ENCODE data around the gene SNAPIN. TPM values are rescaled to one million over a fixed set of nuclear protein-coding genes. Genes with fewer than 3 reads are reported as not detected.
A peak's percentile ranks its signal among the peaks of the same experiment; 100 is the strongest.
"Not testable (repeated sequence)": the region's sequence is repeated elsewhere in the genome, so short reads cannot be mapped to it uniquely, and the experiment has no call there.

The SNAPIN gene
- total RNA-seq, 1 experiment from 2014 or later: 78.5 TPM

DNA sequence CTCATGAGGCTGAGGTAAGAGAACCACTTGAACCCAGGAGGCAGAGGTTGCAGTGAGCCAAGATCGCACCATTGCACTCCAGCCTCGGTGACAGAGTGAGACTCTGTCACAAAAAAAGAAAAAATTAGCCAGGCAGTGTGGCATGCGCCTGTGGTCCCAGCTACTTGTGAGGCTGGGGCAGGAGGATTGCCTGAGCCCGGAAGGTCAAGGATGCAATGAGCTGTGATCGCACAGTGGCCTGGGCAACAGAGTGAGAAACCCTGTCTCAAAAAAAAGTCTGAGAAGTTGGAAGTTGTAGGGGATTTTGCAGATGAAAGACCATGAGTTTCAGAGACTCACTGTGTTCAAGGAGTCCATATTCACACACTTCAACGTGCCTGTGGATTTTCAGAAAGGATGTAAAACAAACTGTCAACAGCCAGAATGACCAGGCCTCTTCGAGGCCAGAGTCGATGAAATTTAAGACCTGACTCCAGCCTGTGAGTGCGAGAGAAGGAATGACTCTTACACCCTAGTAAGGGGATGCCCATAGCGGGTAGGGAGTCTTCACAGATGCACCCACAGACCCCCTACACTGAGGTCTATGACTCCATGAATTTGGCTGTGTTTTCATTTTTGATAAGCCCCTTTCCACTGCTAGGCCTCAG lies 33.4 kb upstream of the SNAPIN start:
- in situ Hi-C loops (cut with HindIII; ENCODE audit: low pct_unique_long_range_greater_than_20kb, low sequenced_read_pairs): no loop called here
- DNase-seq (ENCODE audit: low read depth): no peak

DNA sequence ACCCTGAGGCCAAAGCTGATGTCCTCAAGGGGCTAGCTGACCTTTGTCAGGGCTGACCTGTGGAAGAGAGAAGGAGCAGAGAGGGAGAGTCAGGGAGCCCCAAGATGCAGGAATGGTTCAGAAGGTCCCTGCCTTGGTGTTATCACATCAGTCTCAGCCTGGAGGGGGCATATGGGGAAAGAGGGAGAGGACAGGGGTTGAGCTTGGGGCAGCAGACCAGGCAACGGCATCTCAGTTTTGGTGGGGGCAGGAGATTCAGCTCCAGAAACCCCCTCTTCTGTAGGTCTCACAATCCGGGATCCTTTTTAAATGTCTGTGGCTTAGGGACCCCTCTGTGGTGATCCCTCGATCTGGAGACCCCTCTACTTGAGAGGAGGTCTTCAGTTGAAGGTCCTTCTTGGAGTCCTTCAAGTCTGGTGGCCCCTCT lies 32.0 kb upstream of the SNAPIN start:
- in situ Hi-C loops (cut with HindIII; ENCODE audit: low pct_unique_long_range_greater_than_20kb, low sequenced_read_pairs): no loop called here
- no peak for DNase-seq (ENCODE audit: low read depth)

DNA sequence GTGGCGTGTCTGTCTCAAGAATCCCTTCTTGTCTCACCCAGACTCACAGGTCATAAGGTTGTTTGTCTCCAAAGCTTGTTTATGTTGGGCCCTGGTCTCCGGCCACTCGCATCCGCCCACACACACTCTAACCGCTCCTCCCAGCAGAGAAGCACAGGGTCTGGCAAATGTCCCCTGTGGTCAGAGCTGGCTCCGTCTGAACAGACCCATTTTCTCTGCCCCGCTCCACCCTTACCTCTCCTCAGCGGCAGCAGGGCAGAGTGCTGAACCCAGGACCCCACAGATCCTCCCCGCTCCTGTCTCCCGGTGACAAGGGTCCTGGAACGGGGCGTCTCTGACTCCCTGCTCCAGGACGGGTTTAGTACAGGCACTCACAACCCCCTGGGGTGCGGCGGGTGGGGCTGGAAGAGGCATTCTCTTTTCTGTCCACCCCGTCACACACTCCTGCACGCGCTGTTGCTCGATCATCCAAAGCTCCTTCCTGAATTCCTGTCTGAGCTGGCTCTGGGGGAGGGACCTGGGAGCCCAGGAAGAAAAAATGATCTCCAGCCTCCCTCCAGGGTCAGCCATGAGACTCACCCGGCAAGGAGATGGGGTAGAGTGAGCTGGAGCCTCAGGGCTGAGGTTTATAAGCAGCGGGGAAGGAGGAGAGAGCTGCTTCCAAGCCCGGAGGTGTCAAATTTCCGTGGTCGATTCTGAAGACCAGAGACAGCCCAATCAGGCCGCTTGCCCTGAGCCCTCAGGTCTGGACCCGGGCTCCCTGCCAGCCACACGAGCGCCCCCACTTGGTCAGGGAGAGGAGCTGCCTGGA lies 31.4 kb upstream of the SNAPIN start, which contains the start of gene S100A13:
Gene S100A13, minus strand, starts transcription at position 602 of the 811 bp plus-strand sequence. CDS start 1,033 bp downstream, outside the sequence.
- in situ Hi-C loops (cut with HindIII; ENCODE audit: low pct_unique_long_range_greater_than_20kb, low sequenced_read_pairs): no loop called here
- DNase-seq (ENCODE audit: low read depth): peak; percentile 97

DNA sequence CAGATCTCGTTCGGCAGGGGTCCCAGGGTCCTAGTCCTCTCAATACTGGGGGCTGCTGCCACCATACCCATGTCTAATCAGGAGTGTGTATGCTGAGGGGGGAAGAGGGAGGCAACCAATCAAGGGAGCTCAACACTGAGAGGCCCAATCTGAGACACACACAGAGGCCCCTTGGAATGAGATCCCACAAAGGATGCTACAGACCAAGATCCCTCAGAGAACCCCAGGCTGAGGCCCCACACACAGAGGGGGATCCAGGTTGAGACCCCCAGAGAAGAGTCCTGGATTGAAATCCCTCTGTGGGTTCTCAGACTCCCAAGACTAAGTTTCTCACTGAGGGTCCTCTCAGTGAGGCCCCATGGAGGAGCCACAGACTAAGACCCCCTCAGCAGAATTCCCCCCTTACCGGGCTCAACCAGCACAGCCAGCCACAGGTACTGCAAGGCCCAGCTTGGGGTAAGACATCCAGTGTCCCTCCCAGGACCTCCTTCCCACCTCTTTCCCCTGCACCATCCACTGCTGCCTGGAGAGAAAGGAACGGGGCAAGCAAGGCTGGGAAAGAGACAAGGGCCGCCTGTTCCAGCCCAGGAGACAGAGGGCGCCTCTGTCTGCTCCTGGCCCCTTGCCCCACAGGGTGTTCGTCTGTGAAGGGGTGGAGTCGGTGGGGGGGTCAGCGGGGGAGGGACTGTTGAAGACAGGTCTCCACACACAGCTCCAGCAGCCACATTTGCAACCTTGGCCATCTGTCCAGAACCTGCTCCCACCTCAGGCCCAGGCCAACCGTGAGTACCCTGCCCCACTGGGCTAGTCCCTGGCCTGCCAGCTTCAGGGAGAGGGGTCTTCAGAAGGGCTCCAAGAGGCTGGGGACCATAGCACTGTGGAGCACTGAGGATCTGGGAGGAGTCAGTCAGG lies 30.5 kb upstream of the SNAPIN start, which contains the start of gene S100A1:
Gene S100A1, plus strand, starts transcription at position 720 of the 912 bp plus-strand sequence. CDS start 2,088 bp downstream, outside the sequence.
- in situ Hi-C loops (cut with HindIII; ENCODE audit: low pct_unique_long_range_greater_than_20kb, low sequenced_read_pairs): no loop called here
- DNase-seq (ENCODE audit: low read depth): no peak

DNA sequence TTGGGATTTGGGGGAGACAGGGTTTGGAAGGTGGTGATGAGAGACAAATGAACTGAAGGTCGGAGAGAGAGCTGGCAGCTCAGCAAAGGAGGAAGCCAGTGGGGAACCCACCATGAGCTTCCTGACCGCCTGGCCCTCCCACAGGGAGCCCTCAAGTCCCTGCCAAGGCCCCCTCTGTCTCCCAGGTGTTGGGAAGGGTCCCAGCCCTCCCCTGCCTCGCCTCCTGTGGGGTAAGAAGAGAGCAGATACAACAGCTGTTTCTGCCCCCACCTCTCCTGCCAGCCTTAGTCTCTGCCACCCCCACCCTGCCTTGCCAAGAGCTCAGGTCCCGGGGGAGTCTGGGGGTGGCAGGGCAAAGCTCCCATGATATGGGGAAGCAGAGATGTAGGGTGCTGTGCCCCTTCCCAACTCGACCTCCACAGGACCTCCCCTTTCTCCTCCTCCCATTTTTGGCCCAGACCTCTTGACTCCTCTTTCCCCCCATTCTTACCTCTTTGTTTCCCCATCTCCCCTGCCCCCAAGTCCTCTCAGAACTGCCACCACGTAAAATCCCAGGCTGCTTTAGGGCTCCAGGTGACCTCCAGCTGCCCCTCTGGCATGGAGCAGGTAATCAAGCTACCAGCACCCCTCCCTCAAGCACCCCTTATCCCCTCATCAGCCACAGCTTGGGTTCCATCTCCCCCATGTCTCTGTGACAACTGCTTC lies 29.7 kb upstream of the SNAPIN start:
- in situ Hi-C loops (cut with HindIII; ENCODE audit: low pct_unique_long_range_greater_than_20kb, low sequenced_read_pairs): no loop called here
- DNase-seq (ENCODE audit: low read depth): no peak

DNA sequence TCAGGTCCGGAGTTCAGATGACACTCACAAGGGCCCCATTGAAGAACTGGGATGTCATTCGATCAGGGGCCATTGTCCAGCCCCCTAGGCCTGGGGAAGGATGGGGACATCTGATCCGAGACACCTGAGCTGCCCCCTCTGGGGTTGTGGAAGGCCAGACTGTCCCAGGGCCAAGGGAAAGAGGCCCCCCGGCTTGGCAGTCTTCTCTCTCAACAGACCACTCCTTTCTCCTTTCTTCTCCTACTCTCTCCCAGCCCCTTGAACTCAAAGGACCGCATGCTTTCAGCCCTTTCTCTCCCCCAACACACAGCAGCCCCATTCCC lies 29.2 kb upstream of the SNAPIN start:
- no peak for DNase-seq (ENCODE audit: low read depth)
- in situ Hi-C loops (cut with HindIII; ENCODE audit: low pct_unique_long_range_greater_than_20kb, low sequenced_read_pairs): no loop called here

DNA sequence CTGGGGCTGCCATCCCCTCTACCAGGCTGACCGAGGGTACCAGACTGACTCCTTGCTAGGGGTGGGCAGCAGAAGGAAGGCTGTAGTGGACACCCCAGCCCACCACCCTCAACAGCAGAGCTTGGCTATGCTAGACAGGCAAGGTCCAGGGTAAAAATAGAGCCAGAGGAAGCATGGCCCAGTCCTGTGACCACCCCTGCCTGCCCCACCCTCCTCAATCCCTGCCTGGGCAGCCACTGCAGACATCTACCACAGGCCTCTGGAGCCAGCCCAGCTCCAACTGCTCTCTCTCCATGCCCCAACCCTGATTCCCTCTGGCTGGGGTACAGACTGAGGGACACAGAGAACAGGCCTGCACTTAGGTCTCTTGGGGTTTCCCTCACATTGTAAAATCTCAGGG lies 28.5 kb upstream of the SNAPIN start:
- in situ Hi-C loops (cut with HindIII; ENCODE audit: low pct_unique_long_range_greater_than_20kb, low sequenced_read_pairs): no loop called here
- no peak for DNase-seq (ENCODE audit: low read depth)

DNA sequence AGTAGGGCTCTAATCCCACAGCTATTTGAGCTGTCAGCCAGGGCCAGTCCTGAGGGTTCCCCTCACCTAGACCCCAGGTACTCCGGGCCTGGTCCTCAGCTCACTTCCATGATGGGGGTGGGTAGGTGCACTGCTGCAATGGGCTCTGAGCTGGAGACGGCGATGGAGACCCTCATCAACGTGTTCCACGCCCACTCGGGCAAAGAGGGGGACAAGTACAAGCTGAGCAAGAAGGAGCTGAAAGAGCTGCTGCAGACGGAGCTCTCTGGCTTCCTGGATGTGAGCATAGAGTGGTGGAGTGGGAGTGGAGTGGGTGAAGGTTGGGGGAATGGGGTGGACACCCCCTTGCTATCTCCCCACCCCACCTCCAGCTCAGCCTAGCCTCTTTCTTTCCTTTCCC lies 28.1 kb upstream of the SNAPIN start:
- DNase-seq (ENCODE audit: low read depth): no peak
- in situ Hi-C loops (cut with HindIII; ENCODE audit: low pct_unique_long_range_greater_than_20kb, low sequenced_read_pairs): no loop called here

DNA sequence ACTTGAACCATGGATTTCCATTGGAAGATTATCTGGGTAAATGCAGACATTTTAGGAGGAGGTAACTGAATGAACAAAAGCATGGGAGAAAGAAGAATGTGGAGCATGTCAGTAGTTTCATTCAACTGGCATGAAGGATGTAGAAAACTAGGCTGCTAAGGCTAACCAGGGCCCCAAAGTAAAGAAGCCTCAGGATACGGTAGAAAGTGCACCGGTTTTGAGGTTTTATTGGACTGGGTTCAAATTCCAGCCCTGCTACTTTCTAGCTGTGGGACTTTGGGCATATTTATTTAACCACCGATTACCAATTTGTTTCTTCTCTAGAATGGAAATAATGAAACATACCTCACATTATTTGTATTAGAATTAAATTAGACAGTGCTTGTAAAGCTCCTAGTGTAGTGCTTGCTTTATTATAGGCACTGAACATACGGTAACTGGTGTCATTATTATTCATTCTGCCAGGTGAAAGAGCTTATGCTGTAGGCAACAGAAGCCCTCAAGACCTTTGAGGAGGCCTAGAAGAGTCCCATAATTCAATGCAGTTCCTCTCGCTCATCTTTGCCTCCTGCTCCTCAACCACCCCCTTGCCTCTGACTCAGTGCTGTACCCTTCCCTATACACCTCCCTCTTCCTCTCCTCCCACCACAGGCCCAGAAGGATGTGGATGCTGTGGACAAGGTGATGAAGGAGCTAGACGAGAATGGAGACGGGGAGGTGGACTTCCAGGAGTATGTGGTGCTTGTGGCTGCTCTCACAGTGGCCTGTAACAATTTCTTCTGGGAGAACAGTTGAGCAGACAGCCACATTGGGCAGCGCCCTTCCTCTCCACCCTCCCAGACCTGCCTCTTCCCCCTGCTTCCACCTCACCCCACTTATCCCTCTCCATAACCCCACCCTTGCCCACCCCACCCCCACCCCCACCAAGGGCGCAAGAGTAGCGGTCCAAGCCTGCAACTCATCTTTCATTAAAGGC lies 27.2 kb upstream of the SNAPIN start:
- DNase-seq (ENCODE audit: low read depth): no peak
- in situ Hi-C loops (cut with HindIII; ENCODE audit: low pct_unique_long_range_greater_than_20kb, low sequenced_read_pairs): no loop called here

DNA sequence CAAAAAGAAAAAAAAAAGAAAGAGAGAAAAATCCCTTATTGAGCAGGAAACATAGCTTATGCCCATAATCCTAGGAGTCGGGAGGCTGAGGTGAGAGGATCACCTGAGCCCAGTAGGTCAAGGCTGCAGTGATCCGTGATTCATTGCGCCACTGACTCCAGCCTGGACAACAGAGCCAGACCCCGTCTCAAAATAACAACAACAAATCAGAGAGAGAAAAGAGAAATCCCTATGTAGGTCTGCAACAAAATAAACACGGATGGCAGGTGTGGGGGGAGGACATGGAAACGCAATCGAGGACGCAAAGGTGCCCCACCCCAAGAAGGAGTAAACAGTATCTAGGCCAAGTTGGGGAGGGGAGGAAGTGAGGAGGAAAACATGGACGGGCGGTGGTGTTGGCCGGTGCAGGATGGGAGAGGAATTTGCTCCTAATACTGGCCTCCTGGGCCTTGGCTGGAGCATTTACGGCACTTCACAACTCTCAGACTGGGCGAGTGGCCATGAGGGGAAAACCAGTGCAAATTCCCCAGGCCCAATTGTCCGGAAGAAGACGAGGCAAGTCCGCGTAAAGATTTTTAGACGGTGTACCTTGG lies 25.2 kb upstream of the SNAPIN start:
- in situ Hi-C loops (cut with HindIII; ENCODE audit: low pct_unique_long_range_greater_than_20kb, low sequenced_read_pairs): no loop called here
- DNase-seq (ENCODE audit: low read depth): no peak

DNA sequence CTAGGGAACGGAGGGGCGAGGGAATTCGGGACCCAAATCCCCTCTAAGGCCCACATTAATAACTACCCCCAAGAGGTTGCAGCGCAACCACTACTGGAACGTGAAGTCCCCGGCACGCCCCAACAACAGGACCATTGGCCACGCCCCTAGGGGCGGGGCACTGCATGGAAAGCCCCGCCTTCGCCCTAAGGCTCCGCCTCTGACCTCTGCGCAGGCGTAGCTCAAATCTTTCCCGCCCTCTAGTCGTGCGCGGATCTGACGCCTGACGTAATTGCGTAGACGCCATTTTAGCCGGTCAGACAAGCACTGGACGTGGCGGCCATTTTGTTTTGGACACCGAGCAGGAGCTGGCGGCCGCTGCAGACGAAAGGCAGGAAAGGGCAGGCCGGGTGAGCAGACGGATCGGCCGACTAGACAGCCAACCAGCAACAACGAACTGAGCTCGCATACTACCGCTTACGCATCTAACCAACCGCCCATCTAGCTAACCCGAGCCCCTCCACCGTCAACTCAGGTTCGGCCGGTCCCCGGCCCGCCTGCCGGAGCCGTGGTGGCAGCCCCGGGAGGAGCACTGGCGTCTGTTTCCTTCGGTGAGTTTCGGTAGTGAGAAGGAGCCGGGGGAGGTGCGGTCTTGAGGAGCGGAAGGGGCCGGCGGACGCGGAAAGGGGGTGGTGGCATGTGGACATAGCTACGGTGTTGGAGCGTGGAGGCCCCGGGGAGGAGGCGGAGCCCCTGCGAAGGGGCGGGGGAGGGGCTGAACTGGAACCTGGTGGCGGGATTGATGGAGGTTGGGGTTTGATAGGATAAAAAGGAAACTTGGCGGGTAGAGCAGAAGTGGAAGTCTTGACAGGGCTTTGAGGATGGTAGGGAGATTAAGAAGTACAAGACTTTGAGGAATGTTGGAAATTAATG lies 24.5 kb upstream of the SNAPIN start, which contains the start of gene CHTOP:
Gene CHTOP, plus strand, starts transcription at position 313 of the 912 bp plus-strand sequence. CDS start 2,523 bp downstream, outside the sequence.
- DNase-seq (ENCODE audit: low read depth): peak; percentile 97
- in situ Hi-C loops (cut with HindIII; ENCODE audit: low pct_unique_long_range_greater_than_20kb, low sequenced_read_pairs): no loop called here

DNA sequence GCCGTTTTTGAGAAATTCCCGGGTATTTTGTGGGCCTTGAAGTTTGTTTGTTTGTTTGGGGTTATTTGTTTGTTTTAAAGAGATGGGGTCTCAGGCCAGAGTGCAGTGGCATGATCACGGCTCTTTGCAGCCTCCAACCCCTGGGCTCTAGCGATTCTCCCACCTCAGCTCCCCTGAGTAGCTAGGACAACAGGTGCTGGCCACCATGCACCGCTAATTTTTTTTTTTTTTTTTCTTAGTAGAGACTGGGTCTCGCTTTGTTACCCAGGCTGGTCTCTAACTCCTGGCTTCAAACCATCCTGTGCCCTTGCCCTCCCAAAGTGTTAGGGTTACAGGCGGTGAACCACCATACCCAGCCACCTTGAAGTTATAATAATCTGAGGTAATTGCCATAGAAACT lies 22.6 kb upstream of the SNAPIN start:
- in situ Hi-C loops (cut with HindIII; ENCODE audit: low pct_unique_long_range_greater_than_20kb, low sequenced_read_pairs): no loop called here

DNA sequence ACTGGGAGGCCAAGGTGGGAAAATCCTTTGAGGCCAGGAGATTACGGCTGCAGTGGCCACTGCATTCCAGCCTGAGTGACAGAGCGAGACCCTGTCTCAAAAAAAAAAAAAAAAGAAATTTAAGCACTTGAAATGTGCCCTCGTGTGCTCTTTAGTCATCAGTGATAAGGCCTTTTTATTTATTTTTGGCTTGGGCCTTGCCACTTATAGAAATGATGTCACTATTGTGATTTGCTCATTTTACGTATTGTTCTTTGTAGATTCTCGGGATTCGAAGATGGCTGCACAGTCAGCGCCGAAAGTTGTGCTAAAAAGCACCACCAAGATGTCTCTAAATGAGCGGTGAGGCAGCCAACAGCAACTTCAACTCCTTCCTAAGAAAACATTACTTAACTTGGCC lies 22.2 kb upstream of the SNAPIN start:
- DNase-seq (ENCODE audit: low read depth): no peak
- in situ Hi-C loops (cut with HindIII; ENCODE audit: low pct_unique_long_range_greater_than_20kb, low sequenced_read_pairs): no loop called here

More for the DNA sequence above, 22.6 kb upstream of the SNAPIN start:
- DNase-seq (ENCODE audit: low read depth): no peak

DNA sequence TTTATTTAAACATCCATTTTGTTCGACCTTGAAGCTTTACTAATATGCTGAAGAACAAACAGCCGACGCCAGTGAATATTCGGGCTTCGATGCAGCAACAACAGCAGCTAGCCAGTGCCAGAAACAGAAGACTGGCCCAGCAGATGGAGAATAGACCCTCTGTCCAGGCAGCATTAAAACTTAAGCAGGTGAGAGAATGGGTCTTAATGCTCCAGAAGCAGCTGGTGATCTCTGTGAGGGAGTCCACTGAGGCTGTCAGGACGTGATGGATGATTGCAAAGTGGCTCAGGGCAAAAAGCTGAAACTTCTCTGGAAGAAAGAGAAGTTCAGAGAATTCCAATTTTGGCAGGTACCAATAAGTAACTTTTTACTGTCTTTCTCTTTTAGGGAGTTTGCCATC lies 20.2 kb upstream of the SNAPIN start:
- no peak for DNase-seq (ENCODE audit: low read depth)
- in situ Hi-C loops (cut with HindIII; ENCODE audit: low pct_unique_long_range_greater_than_20kb, low sequenced_read_pairs): no loop called here

DNA sequence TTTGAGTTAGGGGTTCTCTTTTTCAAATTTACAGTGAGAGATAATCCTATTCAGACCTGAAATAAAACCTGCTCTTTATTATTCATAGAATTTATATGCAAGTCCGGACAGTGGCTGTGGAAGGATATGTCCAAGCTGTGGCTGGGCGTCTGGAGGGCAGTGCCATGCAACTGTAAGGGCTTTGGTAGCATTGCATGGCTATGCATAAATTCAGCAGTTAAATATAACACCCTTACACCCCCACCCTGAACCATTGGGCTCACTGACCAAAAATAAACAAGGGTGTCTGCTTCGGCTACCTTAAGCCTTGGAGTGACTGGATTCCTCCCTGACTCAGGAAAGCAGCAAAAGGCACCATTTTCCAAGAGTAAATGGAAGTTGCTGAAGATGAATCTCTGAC lies 19.2 kb upstream of the SNAPIN start:
- DNase-seq (ENCODE audit: low read depth): no peak
- in situ Hi-C loops (cut with HindIII; ENCODE audit: low pct_unique_long_range_greater_than_20kb, low sequenced_read_pairs): no loop called here

DNA sequence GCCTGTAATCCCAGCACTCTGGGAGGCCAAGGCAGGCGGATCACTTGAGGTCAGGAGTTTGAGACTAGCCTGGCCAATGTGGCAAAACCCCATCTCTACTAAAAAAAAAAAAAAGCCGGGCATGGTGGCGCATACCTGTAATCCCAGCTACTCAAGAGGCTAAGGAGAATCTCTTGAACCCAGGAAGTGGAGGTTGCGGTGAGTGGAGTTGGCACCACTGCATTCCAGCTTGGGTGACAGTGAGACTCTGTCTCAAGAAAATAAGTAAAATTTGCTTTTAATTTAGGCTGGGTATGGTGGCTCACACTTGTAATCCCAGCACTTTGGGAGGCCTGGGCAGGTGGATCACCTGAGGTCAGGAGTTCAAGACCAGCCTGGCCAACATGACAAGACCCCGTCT lies 18.3 kb upstream of the SNAPIN start:
- in situ Hi-C loops (cut with HindIII; ENCODE audit: low pct_unique_long_range_greater_than_20kb, low sequenced_read_pairs); DNase-seq (ENCODE audit: low read depth): not testable (repeated sequence)
